ENCODE measurements around the gene COL4A5.

DNA sequence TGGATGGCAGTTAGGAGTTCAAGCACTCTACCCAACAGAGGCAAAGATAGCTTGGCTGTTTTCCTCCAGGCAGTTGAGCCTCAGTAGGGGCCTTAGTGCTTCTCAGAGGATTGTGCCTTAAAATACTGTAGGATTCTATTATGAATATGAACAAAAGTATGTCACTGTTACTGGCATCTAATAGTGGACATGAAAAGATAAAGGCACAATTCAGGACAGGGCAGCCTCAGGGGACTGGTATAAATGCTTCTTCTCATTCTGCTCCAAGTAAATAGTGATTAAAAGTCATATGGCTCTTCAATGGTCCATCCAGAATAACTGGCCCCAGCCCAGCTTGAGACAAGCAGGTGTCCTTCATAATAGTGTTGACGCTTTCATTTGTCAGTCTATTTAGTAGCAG is 19.2 kb upstream of the COL4A5 start:
- TF ChIP-seq, protein P1, sequence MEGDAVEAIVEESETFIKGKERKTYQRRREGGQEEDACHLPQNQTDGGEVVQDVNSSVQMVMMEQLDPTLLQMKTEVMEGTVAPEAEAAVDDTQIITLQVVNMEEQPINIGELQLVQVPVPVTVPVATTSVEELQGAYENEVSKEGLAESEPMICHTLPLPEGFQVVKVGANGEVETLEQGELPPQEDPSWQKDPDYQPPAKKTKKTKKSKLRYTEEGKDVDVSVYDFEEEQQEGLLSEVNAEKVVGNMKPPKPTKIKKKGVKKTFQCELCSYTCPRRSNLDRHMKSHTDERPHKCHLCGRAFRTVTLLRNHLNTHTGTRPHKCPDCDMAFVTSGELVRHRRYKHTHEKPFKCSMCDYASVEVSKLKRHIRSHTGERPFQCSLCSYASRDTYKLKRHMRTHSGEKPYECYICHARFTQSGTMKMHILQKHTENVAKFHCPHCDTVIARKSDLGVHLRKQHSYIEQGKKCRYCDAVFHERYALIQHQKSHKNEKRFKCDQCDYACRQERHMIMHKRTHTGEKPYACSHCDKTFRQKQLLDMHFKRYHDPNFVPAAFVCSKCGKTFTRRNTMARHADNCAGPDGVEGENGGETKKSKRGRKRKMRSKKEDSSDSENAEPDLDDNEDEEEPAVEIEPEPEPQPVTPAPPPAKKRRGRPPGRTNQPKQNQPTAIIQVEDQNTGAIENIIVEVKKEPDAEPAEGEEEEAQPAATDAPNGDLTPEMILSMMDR (IDR thresholded peaks at IDR 0.05; ENCODE audit: insufficient read depth, low read length) = no peak
- TF ChIP-seq POLR2AphosphoS5 (IDR thresholded peaks at IDR 0.05; ENCODE audit: low read depth) = no peak
